ENCODE results near the gene NRROS.

NRROS gene

GRCh38 chr3:196645897-196646665, 6.6 kb downstream of the NRROS start:
- DNase-seq (ENCODE audit: low read depth in 3 of 3, low spot score in 1 of 3) = no peak

GRCh38 chr3:196646666-196647216, 7.2 kb downstream of the NRROS start:
- no peak for DNase-seq (ENCODE audit: low read depth in 3 of 3, low spot score in 1 of 3)

- DNase-seq (ENCODE audit: low read depth in 3 of 3, low spot score in 1 of 3) = no peak
These were observed 11.3 kb downstream of the NRROS start for GRCh38 chr3:196650740-196651311.

GRCh38 chr3:196651819-196652218, 12.3 kb downstream of the NRROS start:
- DNase-seq (ENCODE audit: low read depth in 3 of 3, low spot score in 1 of 3) = no peak

- DNase-seq (ENCODE audit: low read depth in 3 of 3, low spot score in 1 of 3) = no peak
These were observed 13.7 kb downstream of the NRROS start for GRCh38 chr3:196652961-196653795.

GRCh38 chr3:196654006-196654734, 14.7 kb downstream of the NRROS start:
- no peak for DNase-seq (ENCODE audit: low read depth in 3 of 3, low spot score in 1 of 3)

- no peak for DNase-seq (ENCODE audit: low read depth in 3 of 3, low spot score in 1 of 3)
These were observed 15.2 kb downstream of the NRROS start for GRCh38 chr3:196654735-196655090.

GRCh38 chr3:196655496-196655895, 16.0 kb downstream of the NRROS start:
- no peak for DNase-seq (ENCODE audit: low read depth in 3 of 3, low spot score in 1 of 3)

GRCh38 chr3:196656213-196656612, 16.7 kb downstream of the NRROS start:
- DNase-seq (ENCODE audit: low read depth in 3 of 3, low spot score in 1 of 3) = no peak

GRCh38 chr3:196659901-196660351, 20.4 kb downstream of the NRROS start:
- DNase-seq (ENCODE audit: low read depth in 3 of 3, low spot score in 1 of 3) = no peak

GRCh38 chr3:196660381-196661166, 21.1 kb downstream of the NRROS start:
- DNase-seq (ENCODE audit: low read depth in 3 of 3, low spot score in 1 of 3) = no peak

GRCh38 chr3:196661400-196661799, 21.9 kb downstream of the NRROS start:
- no peak for DNase-seq (ENCODE audit: low read depth in 3 of 3, low spot score in 1 of 3)

GRCh38 chr3:196662033-196662432, 22.5 kb downstream of the NRROS start:
- no peak for DNase-seq (ENCODE audit: low read depth in 3 of 3, low spot score in 1 of 3)

- DNase-seq (ENCODE audit: low read depth in 3 of 3, low spot score in 1 of 3) = no peak
These were observed 23.4 kb downstream of the NRROS start for GRCh38 chr3:196662711-196663571.

- no peak for DNase-seq (ENCODE audit: low read depth in 3 of 3, low spot score in 1 of 3)
These were observed 26.7 kb downstream of the NRROS start for GRCh38 chr3:196666001-196666867.

- no peak for DNase-seq (ENCODE audit: low read depth in 3 of 3, low spot score in 1 of 3)
These were observed 27.7 kb downstream of the NRROS start for GRCh38 chr3:196667056-196667825.

- DNase-seq (ENCODE audit: low read depth in 3 of 3, low spot score in 1 of 3) = no peak
These were observed 30.8 kb downstream of the NRROS start for GRCh38 chr3:196670339-196670738.

- DNase-seq (ENCODE audit: low read depth in 3 of 3, low spot score in 1 of 3) = no peak
These were observed 34.1 kb downstream of the NRROS start for GRCh38 chr3:196673632-196674031.
